K562 (cell line): ENCODE results near the gene BTRC. TPM values are rescaled to one million over a fixed set of nuclear protein-coding genes. Genes with fewer than 3 reads are reported as not detected.

Experiments
- ATAC-seq: fragments of 200-7000 bp; cut with Tn5 transposase; 3 replicates; pipeline ENCODE4 v1.9.1; 2020; ENCODE audit warnings: moderate library complexity
- BruUV-seq: library from RNA; stranded (reverse); fragments of 400-500 nt; replicated peaks from 2 replicates; lab custom pipeline; 2021; lab: Mats Ljungman, UMichigan
- CTCF ChIA-PET: fragments of 300-600 bp; formaldehyde crosslinking; extraction: SDS; loops from one replicate; lab custom pipeline; 2021; ENCODE audit warnings: low intra/inter-chr PET ratio; lab: Yijun Ruan, JAX
- POLR2A ChIA-PET: fragments of 300-600, 350-650 bp; sonication (Branson Sonifier 250); formaldehyde crosslinking; extraction: SDS; loops from one replicate; lab custom pipeline; 2021; ENCODE audit warnings: antibody characterized with exemption, inconsistent platforms; lab: Yijun Ruan, JAX
- DNase-seq, 4 experiments: peaks; one replicate each; pipeline versions ENCODE4 v3.0.0 to v3.0.0-alpha.2; 2011 to 2018; ENCODE audit warnings: low spot score in 3 of 4, mixed read lengths in 3 of 4; ENCODE audit errors: extremely low read depth in 1 of 4
- FAIRE-seq: peaks from 2 replicates; lab custom pipeline; 2011; peaks lifted over from hg19 to GRCh38; lab: Jason Lieb, UNC
- H2AFZ ChIP-seq: 2 replicates; pipeline ENCODE4 v1.6.0; 2011; ENCODE audit warnings: low read depth, low read length, control low read depth, inconsistent platforms
- H3K27ac ChIP-seq: fragments of 200-600 bp; 3 replicates; pipeline ENCODE4 v1.8.0; 2011; ENCODE audit warnings: low read depth, mild to moderate bottlenecking, control low read depth, inconsistent platforms, low read length, moderate library complexity, mixed read lengths; ENCODE audit errors: extremely low read depth
- H3K27me3 ChIP-seq, 2 experiments: fragments of 300-600 bp in 1 of 2; 2 replicates in 1 of 2; 3 replicates in 1 of 2; pipeline versions ENCODE4 v1.6.0 to v1.8.0; 2011; ENCODE audit warnings: inconsistent platforms in 2 of 2, low read length in 2 of 2, mild to moderate bottlenecking in 1 of 2, mixed read lengths in 1 of 2, moderate library complexity in 1 of 2; ENCODE audit not compliant: control insufficient read depth in 2 of 2, insufficient read depth in 2 of 2
- H3K36me3 ChIP-seq: fragments of 300-600 bp; 3 replicates; pipeline ENCODE4 v1.8.0; 2011; ENCODE audit warnings: mild to moderate bottlenecking, low read length, inconsistent platforms; ENCODE audit not compliant: control insufficient read depth, insufficient read depth
- H3K4me1 ChIP-seq, 2 experiments: fragments of 200-600 bp in 1 of 2; replicated peaks in 1 of 2; 2 replicates in 1 of 2; 3 replicates in 1 of 2; pipeline versions ENCODE4 v1.5.1 to v1.8.0; 2011; ENCODE audit warnings: inconsistent platforms in 2 of 2, low read length in 2 of 2, mild to moderate bottlenecking in 1 of 2, mixed read lengths in 1 of 2, moderate library complexity in 1 of 2; ENCODE audit not compliant: control insufficient read depth in 2 of 2, insufficient read depth in 2 of 2
- H3K4me2 ChIP-seq: 2 replicates; pipeline ENCODE4 v1.6.1; 2011; ENCODE audit warnings: low read length, control low read depth, inconsistent platforms, mixed read lengths; ENCODE audit not compliant: insufficient read depth
- H3K4me3 ChIP-seq: fragments of 200-600 bp; sonication (generic), shearing (Covaris generic); 2 replicates; pipeline ENCODE4 v1.5.1; 2016; ENCODE audit warnings: control low read depth, inconsistent platforms
- H3K79me2 ChIP-seq: fragments of 200-600 bp; 3 replicates; pipeline ENCODE4 v1.8.0; 2011; ENCODE audit warnings: low read length, inconsistent platforms; ENCODE audit not compliant: control insufficient read depth, insufficient read depth
- H3K9ac ChIP-seq, 2 experiments: 2 replicates each; pipeline versions ENCODE4 v1.6.0 to v1.6.1; 2011; ENCODE audit warnings: low read depth in 2 of 2, low read length in 2 of 2, control low read depth in 1 of 2, inconsistent platforms in 1 of 2, mild to moderate bottlenecking in 1 of 2, mixed read lengths in 1 of 2; ENCODE audit not compliant: insufficient read depth in 1 of 2
- H3K9me1 ChIP-seq: one replicate; pipeline ENCODE4 v1.6.0; 2011; ENCODE audit warnings: inconsistent platforms, mild to moderate bottlenecking, low read length, moderate library complexity; ENCODE audit not compliant: control insufficient read depth, insufficient read depth
- H3K9me3 ChIP-seq: replicated peaks from 2 replicates; pipeline ENCODE4 v1.5.1; 2011; ENCODE audit warnings: low read depth, low read length, inconsistent platforms; ENCODE audit not compliant: control insufficient read depth, insufficient read depth
- H4K20me1 ChIP-seq: replicated peaks from 2 replicates; pipeline ENCODE4 v1.6.1; 2011; ENCODE audit warnings: low read length, inconsistent platforms, mixed read lengths; ENCODE audit not compliant: control insufficient read depth, insufficient read depth
- ATF6 ChIP-seq: sonication (generic); formaldehyde crosslinking; IDR thresholded peaks from 2 replicates; pipeline ENCODE4 v1.4.0; 2020; ENCODE audit warnings: mild to moderate bottlenecking, missing genetic modification reagents
- CREB5 ChIP-seq: fragments of 250-450 bp; sonication (Bioruptor Pico); IDR thresholded peaks from 2 replicates; pipeline ENCODE4 v1.5.0; 2020; ENCODE audit warnings: mild to moderate bottlenecking
- CUX1 ChIP-seq: fragments of 200-800 bp; sonication (Bioruptor generic); IDR thresholded peaks from 2 replicates; pipeline ENCODE4 v1.6.1; 2016; ENCODE audit warnings: missing genetic modification characterization, missing compliant biosample characterization
- DLX4 ChIP-seq: fragments of 250-450 bp; sonication (Bioruptor Pico); IDR thresholded peaks from 2 replicates; pipeline ENCODE4 v1.6.1; 2021; ENCODE audit warnings: mild to moderate bottlenecking
- EHMT2 ChIP-seq: fragments of 450-650 bp; IDR thresholded peaks from 2 replicates; pipeline ENCODE4 v1.6.1; 2018; ENCODE audit warnings: antibody characterized with exemption
- FOXA3 ChIP-seq, 2 experiments: fragments of 450-650 bp in 1 of 2; sonication (generic) in 1 of 2; formaldehyde crosslinking; IDR thresholded peaks in 1 of 2; conservative IDR thresholded peaks in 1 of 2; 2 replicates each; pipeline versions ENCODE4 v1.4.0 to v1.8.0; 2020 to 2022; ENCODE audit warnings: mild to moderate bottlenecking in 2 of 2, missing genetic modification reagents in 1 of 2
- HDAC2 ChIP-seq: fragments of 450-650 bp; IDR thresholded peaks from 2 replicates; pipeline ENCODE4 v1.6.1; 2016; ENCODE audit warnings: mild to moderate bottlenecking
- HDAC8 ChIP-seq: fragments of 450-650 bp; IDR thresholded peaks from 2 replicates; pipeline ENCODE4 v1.6.1; 2016; ENCODE audit warnings: mild to moderate bottlenecking, missing genetic modification characterization, moderate library complexity, missing compliant biosample characterization
- IFI16 ChIP-seq: fragments of 250-450 bp; sonication (Bioruptor Pico); IDR thresholded peaks from 2 replicates; pipeline ENCODE4 v2.1.2; 2022; ENCODE audit warnings: mild to moderate bottlenecking, inconsistent platforms
- MCM3 ChIP-seq: fragments of 450-650 bp; IDR thresholded peaks from 2 replicates; pipeline ENCODE4 v1.6.1; 2016
- USF2 ChIP-seq: sonication (generic); formaldehyde crosslinking; IDR thresholded peaks from 2 replicates; pipeline ENCODE4 v1.5.0; 2020; ENCODE audit warnings: missing genetic modification reagents
- ZNF444 ChIP-seq: fragments of 250-450 bp; sonication (Bioruptor Pico); IDR thresholded peaks from 2 replicates; pipeline ENCODE4 v1.4.0; 2020; ENCODE audit warnings: mild to moderate bottlenecking, moderate library complexity
- WGBS: fragments of 100-300 bp; shearing (Covaris generic); methylation state at CpG from one replicate; pipeline ENCODE4 v1.1.6; 2016; ENCODE audit warnings: low coverage, mixed read lengths; ENCODE audit not compliant: insufficient coverage; ENCODE audit errors: missing lambda C conversion rate; 5-methylcytosine and 5-hydroxymethylcytosine counted together
- in situ Hi-C: fragments of 300-500 bp; cut with MboI; formaldehyde crosslinking; loops from 4 replicates; pipeline ENCODE4 v1.15.0; 2018; ENCODE audit warnings: inconsistent platforms, mixed read lengths
- intact Hi-C: fragments of 100-400 bp; cut with micrococcal nuclease; formaldehyde crosslinking; loops from 2 replicates; pipeline ENCODE4 v1.14.2; 2022
- polyA plus RNA-seq, 8 experiments: library from polyadenylated mRNA; depleted of rRNA in 4 of 8; stranded (reverse) in 5 of 8; unstranded in 3 of 8; fragments of >200 nt; fragmentation: Nextera tagmentation in 2 of 8; fragmentation: Illumina TruSeq in 1 of 8; extraction: Ambion mirVana in 2 of 8; extraction: Trizol in 1 of 8; gene quantifications; 2 replicates each; pipeline versions ENCODE4 v1.2.1 to v1.2.3, GENCODE V29; 2011 to 2014; ENCODE audit warnings: inconsistent platforms in 1 of 8, missing spikeins in 1 of 8
- total RNA-seq, 7 experiments: library from RNA; depleted of rRNA in 6 of 7; stranded (reverse); fragments of >200 nt in 6 of 7; fragmentation: Illumina TruSeq in 2 of 7; extraction: Trizol in 2 of 7; gene quantifications; 2 replicates each; pipeline versions ENCODE4 v1.2.1 to v1.2.3, GENCODE V29; 2011 to 2021; ENCODE audit warnings: low replicate concordance in 1 of 7

Gene BTRC
- total and polyA plus RNA-seq, 9 of the 15 experiments (the other 6 are each of a cell fraction or from before 2014, with no cell fraction given), result 1.6 to 15.4 (median 7.0) TPM

GRCh38 chr10:101358706-101359300 lies 4.8 kb downstream of the BTRC start:
- POLR2A ChIA-PET, result interaction anchor here (0.6 to 1.2 kb wide), 3 partner anchors 13 to 205 kb away, joined by 3 read pairs; no protein-coding TSS in a partner anchor
- H3K36me3 ChIP-seq, result no peaks in the 10 kb centered on the region
- CTCF ChIA-PET, result no interaction called here
- no peaks in the 10 kb centered on the region for H3K9me3 ChIP-seq
- WGBS, result 62% methylated on average over 5 of the region's 5 CpGs
- H3K4me2 ChIP-seq, result no peak overlapping the region
- no peaks in the 10 kb centered on the region for H3K9me1 ChIP-seq
- H3K27ac ChIP-seq, result no peak overlapping the region
- no peaks in the 10 kb centered on the region for H3K27me3 ChIP-seq
- peaks cover 14% of the 10 kb centered on the region for H3K79me2 ChIP-seq
- BruUV-seq, result no TSS peak
- ATAC-seq (no peak), DNase-seq (no peak), FAIRE-seq (no peak)
- H2AFZ ChIP-seq, result no peak overlapping the region
- H3K4me1 ChIP-seq, result peaks cover 0 to 6% of the 10 kb centered on the region in 2 experiments; a peak in 2 of 5 replicates
- no peaks in the 10 kb centered on the region; the same call in 1 of the 2 replicates for H4K20me1 ChIP-seq
- in situ Hi-C loops (no loop called here), intact Hi-C loops (no loop called here)
- H3K9ac ChIP-seq, result no peak overlapping the region
- no peak overlapping the region for H3K4me3 ChIP-seq
- TF ChIP-seq ATF6 (CRISPR knock-in tag) (no peak), USF2 (CRISPR knock-in tag) (no peak), CREB5 (CRISPR knock-in tag) (no peak), MCM3 (no peak), EHMT2 (no peak), FOXA3 (CRISPR knock-in tag; conservative IDR thresholded peaks at IDR 0.05 in 1 of 2, IDR thresholded peaks at IDR 0.05 in 1 of 2) (no peak), CUX1 (CRISPR knock-in tag) (no peak), HDAC8 (tag) (no peak), DLX4 (CRISPR knock-in tag) (no peak), ZNF444 (CRISPR knock-in tag) (no peak), IFI16 (no peak), HDAC2 (no peak)
